ENCODE data around the gene CLK4. TPM values are rescaled to one million over a fixed set of nuclear protein-coding genes. Genes with fewer than 3 reads are reported as not detected.

CLK4 gene
- total RNA-seq, 3 donors from 2014 or later: 21.8 to 32.8 (median 28.5) TPM

DNA sequence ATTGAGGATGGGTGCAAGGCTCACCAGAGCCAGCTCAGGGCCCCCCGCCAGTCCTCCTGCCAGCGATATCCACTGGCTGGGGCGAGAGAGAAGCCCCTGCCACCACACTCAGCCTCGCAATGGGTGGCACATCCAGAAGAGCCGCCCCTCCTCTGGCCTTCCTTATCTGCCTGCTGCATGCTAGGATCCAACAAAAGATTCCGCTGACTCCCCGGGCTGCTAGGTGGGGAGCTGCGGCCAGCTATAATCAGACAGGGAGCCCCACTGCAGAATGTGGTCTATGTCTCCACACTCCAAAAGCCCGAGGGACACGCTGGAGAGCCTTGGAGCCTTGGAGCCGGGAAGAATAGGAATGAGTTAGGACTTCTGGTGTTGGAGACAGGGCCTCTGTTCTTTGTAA is 69.4 kb downstream of the CLK4 start:
- Histone ChIP-seq H3K4me3 (no peak overlapping the region), H3K9me3 (no peaks in the 10 kb centered on the region), H3K36me3 (ENCODE audit: low read depth) (no peaks in the 10 kb centered on the region), H3K4me1 (ENCODE audit: low read depth) (no peaks in the 10 kb centered on the region)
- TF ChIP-seq, protein P1, sequence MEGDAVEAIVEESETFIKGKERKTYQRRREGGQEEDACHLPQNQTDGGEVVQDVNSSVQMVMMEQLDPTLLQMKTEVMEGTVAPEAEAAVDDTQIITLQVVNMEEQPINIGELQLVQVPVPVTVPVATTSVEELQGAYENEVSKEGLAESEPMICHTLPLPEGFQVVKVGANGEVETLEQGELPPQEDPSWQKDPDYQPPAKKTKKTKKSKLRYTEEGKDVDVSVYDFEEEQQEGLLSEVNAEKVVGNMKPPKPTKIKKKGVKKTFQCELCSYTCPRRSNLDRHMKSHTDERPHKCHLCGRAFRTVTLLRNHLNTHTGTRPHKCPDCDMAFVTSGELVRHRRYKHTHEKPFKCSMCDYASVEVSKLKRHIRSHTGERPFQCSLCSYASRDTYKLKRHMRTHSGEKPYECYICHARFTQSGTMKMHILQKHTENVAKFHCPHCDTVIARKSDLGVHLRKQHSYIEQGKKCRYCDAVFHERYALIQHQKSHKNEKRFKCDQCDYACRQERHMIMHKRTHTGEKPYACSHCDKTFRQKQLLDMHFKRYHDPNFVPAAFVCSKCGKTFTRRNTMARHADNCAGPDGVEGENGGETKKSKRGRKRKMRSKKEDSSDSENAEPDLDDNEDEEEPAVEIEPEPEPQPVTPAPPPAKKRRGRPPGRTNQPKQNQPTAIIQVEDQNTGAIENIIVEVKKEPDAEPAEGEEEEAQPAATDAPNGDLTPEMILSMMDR (IDR thresholded peaks at IDR 0.05): no peak
- intact Hi-C loops (cut with DNase I, micrococcal nuclease): loop anchor here (10.0 kb wide), 2 partner anchors 273 to 283 kb away; no protein-coding TSS in a partner anchor
- DNase-seq (no peak), ATAC-seq (no peak)

DNA sequence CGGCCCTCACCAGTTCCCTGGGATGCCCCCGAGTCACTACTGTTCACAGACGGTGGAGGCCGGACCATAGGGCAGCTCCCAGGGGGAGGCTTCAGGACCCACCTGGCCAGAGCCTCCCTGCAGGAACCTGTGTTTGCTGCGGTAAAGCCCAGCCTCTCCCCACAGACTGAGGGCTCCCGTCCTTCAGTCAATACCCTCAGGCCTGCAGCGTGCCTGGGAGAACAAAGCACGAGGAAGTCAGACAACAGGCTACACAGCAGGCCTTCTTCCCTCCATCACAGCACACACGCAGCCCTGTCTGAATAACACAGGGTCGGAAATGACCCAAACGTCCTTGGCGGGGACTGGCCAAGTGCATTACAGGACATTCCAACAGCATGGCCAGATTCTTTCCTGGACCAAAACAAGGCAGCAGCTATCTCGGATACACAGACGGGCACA is 71.1 kb downstream of the CLK4 start:
- TF ChIP-seq, protein P1 (IDR thresholded peaks at IDR 0.05): no peak
- Histone ChIP-seq H3K4me1 (ENCODE audit: low read depth) (no peaks in the 10 kb centered on the region), H3K4me3 (no peak overlapping the region), H3K9me3 (no peaks in the 10 kb centered on the region), H3K36me3 (ENCODE audit: low read depth) (no peaks in the 10 kb centered on the region)
- no peak for DNase-seq
- no peak for ATAC-seq
- intact Hi-C loops (cut with DNase I, micrococcal nuclease): loop anchor here (10.0 kb wide), 2 partner anchors 271 to 281 kb away; no protein-coding TSS in a partner anchor

DNA sequence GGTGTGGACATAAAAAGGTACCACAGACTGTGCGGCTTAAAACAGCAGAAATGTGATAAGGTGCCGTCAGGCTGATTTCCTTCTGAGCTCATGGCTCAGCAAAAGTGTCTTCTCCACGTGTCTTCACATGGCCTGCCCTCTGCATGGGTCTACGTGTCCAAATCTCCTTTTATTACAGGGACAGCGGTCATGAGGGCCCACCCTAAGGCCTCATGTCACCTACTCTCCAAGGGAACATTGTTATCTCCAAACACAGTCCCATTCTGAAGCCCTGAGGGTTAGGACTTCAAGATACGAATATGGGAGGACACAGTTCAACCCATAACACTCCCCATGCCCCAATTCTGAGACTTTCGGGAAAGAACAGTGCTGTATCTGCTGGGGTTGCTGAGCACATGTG is 71.8 kb downstream of the CLK4 start:
- TF ChIP-seq, protein P1 (IDR thresholded peaks at IDR 0.05): no peak
- Histone ChIP-seq H3K4me3 (no peak overlapping the region), H3K36me3 (ENCODE audit: low read depth) (no peaks in the 10 kb centered on the region), H3K9me3 (no peaks in the 10 kb centered on the region), H3K4me1 (ENCODE audit: low read depth) (no peaks in the 10 kb centered on the region)
- ATAC-seq (no peak), DNase-seq (no peak)
- intact Hi-C loops (cut with DNase I, micrococcal nuclease): loop anchor here (10.0 kb wide), 2 partner anchors 270 to 280 kb away; no protein-coding TSS in a partner anchor

DNA sequence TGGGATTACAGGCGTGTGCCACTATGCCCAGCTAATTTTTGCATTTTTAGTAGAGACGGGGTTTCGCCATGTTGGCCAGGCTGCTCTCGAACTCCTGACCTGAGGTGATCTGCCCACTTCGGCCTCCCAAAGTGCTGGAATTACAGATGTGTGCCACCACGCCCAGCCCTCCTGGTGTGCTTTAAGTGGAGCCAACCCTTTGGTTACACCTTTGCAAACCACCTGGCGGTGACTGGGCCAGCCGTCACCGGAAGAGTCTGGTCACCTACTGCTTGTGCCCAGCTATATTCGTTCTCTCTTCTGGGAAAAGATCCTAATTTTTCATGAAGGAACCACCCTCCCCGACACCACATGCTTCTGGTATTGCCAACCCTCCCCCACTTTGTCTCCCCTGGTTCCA is 72.5 kb downstream of the CLK4 start:
- TF ChIP-seq, protein P1 (IDR thresholded peaks at IDR 0.05): no peak
- DNase-seq (no peak), ATAC-seq (no peak)
- no peaks in the 10 kb centered on the region for H3K9me3 ChIP-seq
- intact Hi-C loops (cut with DNase I, micrococcal nuclease): loop anchor here (10.0 kb wide), 2 partner anchors 270 to 280 kb away; no protein-coding TSS in a partner anchor
- H3K36me3 ChIP-seq (ENCODE audit: low read depth): no peaks in the 10 kb centered on the region
- no peak overlapping the region for H3K4me3 ChIP-seq
- H3K4me1 ChIP-seq (ENCODE audit: low read depth): no peaks in the 10 kb centered on the region

DNA sequence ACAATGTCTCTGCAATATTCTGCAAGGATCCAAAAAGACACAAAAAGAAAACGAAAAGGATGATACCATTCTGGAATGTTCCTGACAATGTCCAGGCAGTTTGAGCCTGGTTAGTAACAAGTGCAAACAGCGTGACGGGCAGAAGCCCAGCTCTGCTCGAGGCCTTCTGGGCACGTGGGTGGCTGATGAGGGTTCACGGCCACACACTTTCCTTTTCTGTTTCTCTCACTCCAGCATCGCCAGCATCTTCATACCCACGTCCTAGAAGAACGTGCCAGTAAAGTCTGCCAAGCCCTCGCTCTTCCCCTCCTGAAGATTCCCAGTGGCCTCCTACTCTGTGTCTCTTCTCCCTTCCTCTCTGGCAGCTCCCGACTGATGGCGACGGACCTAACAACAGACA is 73.3 kb downstream of the CLK4 start:
- H3K4me3 ChIP-seq: no peak overlapping the region
- H3K9me3 ChIP-seq: no peaks in the 10 kb centered on the region
- ATAC-seq: no peak
- TF ChIP-seq, protein P1 (IDR thresholded peaks at IDR 0.05): no peak
- H3K4me1 ChIP-seq (ENCODE audit: low read depth): no peaks in the 10 kb centered on the region
- no peaks in the 10 kb centered on the region for H3K36me3 ChIP-seq (ENCODE audit: low read depth)
- intact Hi-C loops (cut with DNase I, micrococcal nuclease): loop anchor here (10.0 kb wide), 2 partner anchors 269 to 279 kb away; no protein-coding TSS in a partner anchor
- DNase-seq: no peak

Other genes with a start within 250 kb of the CLK4 start
- gene COL23A1, start 36.7 kb downstream of the CLK4 start, total RNA-seq: 1 to 10 TPM in 1 of 3 donors, under 1 TPM in 2; 0.17 to 2.7 (median 0.43) TPM
- 10 to 100 TPM in 1 of 3 donors, 1 to 10 TPM in 2; 5.7 to 17.4 (median 8.3) TPM for gene ZNF354A, start 103.6 kb upstream of the CLK4 start, total RNA-seq
- gene ZNF354B, start 232.9 kb upstream of the CLK4 start, total RNA-seq: 10 to 100 TPM in 2 of 3 donors, 1 to 10 TPM in 1; 8.3 to 20.2 (median 13.7) TPM

Measured in mucosa of descending colon (tissue), 3 donors.